Smooth muscle cell of trachea (primary cell): ENCODE data around the gene SBSN. TPM values are rescaled to one million over a fixed set of nuclear protein-coding genes. Genes with fewer than 3 reads are reported as not detected.

Source experiments
- total RNA-seq: library from RNA; depleted of rRNA; stranded (reverse); fragments of >200 nt; gene quantifications from 2 replicates; pipeline ENCODE4 v1.2.1, GENCODE V29; 2014

Gene SBSN, protein sequence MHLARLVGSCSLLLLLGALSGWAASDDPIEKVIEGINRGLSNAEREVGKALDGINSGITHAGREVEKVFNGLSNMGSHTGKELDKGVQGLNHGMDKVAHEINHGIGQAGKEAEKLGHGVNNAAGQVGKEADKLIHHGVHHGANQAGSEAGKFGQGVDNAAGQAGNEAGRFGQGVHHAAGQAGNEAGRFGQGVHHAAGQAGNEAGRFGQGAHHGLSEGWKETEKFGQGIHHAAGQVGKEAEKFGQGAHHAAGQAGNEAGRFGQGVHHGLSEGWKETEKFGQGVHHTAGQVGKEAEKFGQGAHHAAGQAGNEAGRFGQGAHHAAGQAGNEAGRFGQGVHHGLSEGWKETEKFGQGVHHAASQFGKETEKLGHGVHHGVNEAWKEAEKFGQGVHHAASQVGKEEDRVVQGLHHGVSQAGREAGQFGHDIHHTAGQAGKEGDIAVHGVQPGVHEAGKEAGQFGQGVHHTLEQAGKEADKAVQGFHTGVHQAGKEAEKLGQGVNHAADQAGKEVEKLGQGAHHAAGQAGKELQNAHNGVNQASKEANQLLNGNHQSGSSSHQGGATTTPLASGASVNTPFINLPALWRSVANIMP
- 2.9 and 10.6 TPM in 2 replicates for total RNA-seq

DNA sequence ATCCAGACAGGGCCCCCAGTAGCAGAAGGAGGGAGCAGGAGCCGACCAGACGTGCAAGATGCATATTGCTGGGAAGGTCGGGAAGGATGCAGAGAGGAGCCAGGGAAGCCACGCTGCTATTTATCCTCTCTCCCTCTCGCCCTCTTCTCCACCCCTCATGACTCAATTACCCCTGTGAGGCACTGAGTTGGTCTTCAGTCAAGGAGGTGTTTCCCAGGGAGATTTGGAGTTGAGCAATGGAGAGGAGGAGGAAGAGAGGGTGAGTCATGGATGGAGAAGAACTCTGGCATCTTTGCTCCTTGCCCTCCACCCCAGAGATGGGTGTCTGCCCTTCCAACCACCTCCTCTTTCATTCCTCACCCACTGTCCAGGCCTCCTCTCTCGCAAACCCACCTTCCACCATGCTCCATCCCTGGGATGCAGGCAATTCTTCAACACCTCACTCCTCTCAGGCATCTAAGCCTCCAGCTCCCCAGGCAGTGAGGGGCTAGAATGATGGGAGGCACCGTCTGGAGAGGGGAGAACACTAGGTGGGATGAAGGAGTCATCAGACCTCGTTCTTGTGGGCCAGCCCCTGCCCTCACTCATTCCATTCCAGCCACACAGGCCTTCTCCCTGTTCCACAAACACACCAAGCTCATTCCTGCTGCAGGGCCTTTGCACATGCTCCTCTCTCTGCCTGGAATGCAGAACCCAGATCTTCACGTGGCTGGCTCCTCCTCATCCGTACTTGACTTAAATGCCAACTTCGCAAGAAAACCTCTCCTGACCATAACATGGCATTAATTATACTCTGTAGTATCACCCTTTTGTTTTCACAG, at the start of gene SBSN:
Gene SBSN (minus strand): TSS at position 94 of the 821 bp plus-strand sequence. CDS start 30 bp downstream, at position 64.

DNA sequence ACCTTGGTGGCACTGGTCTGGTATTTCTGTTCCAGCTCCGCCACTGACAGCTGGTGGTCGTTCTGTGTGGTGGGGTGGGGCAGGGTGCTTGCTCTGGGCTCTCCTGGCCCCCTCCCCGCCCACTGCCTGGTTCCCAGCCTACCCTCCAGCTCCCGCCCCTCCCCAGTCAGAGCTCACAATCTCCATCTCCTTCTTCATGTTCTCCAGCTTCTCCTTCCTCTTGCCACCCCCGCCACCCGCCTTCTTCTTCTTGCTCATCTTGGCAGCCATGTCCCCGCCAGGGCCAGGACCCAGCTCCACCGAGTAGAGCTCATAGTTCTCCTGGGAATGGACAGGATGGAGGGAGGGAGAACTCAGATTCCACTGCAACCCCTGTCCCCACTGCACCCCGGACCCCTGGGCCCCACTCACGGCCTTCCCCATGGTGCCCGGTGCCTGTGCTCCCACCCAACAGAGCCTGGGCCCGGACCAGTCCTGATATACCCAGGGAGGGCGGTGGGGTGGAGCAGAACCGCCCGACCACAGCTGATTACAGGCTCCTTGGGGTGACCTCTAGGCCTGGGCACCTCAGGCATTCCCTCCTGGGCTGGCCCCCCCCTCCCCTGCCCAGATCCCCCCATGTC, 35.2 kb upstream of the SBSN start, which contains the start of gene ATP4A:
Gene ATP4A (minus strand): TSS at position 452 of the 623 bp plus-strand sequence. CDS start 29 bp downstream, at position 423.

DNA sequence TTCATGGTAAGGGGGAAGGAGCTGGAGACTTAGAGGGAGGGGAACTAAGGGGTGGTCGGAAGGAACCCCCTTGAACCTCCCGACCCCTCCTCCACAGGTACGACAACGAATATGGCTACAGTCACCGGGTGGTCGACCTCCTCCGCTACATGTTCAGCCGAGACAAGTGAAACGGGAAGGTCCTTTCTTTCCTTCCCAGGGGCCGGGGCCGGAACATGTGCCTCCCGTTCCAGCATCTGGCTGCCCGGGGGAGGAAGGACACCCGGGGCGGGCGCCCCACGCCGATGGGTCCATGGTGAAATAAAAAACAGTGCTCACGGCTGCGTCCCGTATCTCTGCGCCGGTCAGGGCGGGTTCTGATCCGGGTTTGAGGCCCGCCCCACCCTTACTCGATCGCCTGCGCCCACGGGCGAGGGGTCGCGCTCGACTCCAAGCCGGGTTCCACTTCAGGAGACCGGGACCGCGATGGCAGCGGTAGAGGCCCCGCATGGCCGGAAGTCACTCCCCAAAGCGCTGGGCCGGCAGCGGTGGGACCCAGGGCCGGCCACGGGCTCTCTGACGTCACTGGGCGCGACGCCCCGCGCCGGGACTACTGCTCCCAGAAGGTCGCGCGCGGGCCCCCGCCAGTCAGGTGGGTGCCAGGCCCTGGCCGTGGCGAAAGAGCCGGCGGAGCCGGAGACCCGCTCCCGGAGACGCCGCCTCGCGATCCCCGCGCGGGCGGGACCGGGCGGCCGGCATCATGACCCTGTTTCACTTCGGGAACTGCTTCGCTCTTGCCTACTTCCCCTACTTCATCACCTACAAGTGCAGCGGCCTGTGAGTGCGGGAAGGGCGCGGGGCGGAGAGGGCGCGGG, 17.1 kb upstream of the SBSN start, which contains the start of gene TMEM147:
Gene TMEM147 (plus strand): TSS at position 626 of the 854 bp plus-strand sequence. CDS start 114 bp downstream, at position 740.

DNA sequence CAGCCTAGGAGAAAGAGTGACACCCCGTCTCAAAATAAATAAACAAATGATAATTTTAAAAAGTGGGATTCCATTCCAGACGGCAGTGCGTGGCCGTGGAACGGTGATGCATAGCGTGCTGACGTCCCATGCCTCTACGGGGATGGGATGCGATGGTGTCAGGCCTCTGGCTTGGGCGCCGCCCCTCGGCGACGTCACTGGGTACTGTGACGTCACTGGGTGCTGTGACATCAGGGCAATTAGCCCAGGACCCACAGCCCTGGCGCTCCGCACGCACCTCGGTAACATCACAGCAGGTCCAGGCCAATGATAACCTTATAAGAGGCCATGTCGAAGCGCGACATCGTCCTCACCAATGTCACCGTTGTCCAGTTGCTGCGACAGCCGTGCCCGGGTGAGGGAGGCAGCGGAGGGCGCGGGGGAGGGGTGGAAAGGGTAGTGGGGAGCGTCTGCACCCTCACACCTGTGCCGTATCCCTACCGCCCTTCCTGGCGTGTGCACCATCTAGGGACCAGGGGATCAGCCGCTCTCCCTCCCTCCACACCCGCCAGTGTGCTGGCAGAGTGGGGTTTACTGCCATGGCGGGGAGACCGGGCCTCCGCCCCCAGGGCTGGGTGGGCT, 5.2 kb upstream of the SBSN start, which contains the start of gene GAPDHS:
Gene GAPDHS (plus strand): TSS at position 256 of the 621 bp plus-strand sequence. CDS start 72 bp downstream, at position 328.

DNA sequence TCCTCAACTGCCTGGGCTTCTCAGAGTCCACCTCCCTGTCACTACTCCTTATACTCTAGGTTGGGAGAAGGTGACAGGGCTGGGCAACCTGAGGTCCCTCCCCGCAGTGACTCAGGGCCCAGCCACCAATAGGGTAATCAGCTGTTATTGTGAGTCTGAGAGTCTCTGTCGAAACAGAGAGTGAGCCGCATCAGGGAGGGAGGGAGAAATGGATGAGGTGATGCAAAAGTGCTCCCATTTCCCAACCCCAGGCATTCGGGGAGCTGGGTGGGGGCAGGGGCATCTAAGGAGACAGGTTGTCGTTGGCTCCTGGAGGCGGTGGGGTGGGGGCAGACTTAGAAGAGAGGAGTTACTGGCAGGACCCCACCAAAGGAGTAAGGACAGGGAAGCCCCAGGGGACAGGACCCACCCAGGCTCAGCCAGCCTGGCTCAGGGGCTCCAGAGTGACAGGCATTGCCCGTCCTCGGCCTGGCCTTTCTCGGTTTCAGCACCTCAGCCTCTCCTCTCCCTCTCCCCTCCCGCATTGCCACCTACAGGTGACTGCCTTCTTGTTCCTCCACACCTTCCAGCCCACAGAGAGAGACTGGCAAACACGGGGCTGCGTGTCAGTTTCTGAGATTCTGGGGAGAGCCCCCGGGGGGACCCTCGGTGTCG, 14.4 kb downstream of the SBSN start, which contains the start of gene DMKN:
Gene DMKN (minus strand): TSS at position 22 of the 654 bp plus-strand sequence. CDS start 174 bp downstream, outside the sequence.

DNA sequence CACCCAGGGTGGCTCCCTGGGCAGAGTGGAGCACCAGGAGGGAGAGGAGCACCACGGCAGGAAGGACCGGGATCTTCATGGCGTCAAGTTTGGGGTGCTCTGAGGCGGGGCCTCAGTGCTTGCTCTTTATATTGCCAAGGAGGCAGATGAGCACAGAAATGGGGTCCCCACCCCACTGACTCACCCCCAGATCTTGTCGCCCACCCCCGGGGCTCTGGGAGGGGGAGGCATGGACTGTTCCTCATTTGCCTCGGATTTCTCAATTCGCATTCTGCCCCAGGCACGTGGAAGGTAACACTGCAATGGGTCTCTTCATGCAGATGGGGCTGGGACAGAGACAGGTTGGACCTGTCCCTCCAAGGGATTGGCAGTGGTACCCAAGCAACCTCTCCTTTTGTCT, 37.7 kb downstream of the SBSN start, which contains the start of gene KRTDAP:
Gene KRTDAP (minus strand): TSS at position 101 of the 400 bp plus-strand sequence. CDS start 22 bp downstream, at position 79.

Other genes starting within 250 kb of the SBSN start
- under 0.01 and 0.15 TPM in 2 replicates for gene HAMP, start 245.8 kb downstream of the SBSN start, total RNA-seq
- gene MAG, start 236.2 kb downstream of the SBSN start, total RNA-seq: not detected in 2 replicates
- gene CD22, start 199.1 kb downstream of the SBSN start, total RNA-seq: not detected in 2 replicates
- gene FFAR1, start 180.4 kb downstream of the SBSN start, total RNA-seq: not detected in 2 replicates
- gene FFAR3, start 169.9 kb downstream of the SBSN start, total RNA-seq: not detected in 2 replicates
- not detected in 2 replicates for gene GPR42, start 157.2 kb downstream of the SBSN start, total RNA-seq
- gene FFAR2, start 80.1 kb downstream of the SBSN start, total RNA-seq: not detected in 2 replicates
- not detected in 2 replicates for gene KRTDAP, start 37.8 kb downstream of the SBSN start, total RNA-seq
- gene DMKN, start 14.7 kb downstream of the SBSN start, total RNA-seq: 6.4 and 13.6 TPM in 2 replicates
- 0.17 TPM in 1 of 2 replicates, not detected in the other for gene GAPDHS, start 5.1 kb upstream of the SBSN start, total RNA-seq
- 56.6 and 103 TPM in 2 replicates for gene TMEM147, start 17.3 kb upstream of the SBSN start, total RNA-seq
- gene ATP4A, start 35.3 kb upstream of the SBSN start, total RNA-seq: not detected in 2 replicates
- gene PMIS2, start 57.9 kb upstream of the SBSN start, total RNA-seq: not detected in 2 replicates
- gene HAUS5, start 84.4 kb upstream of the SBSN start, total RNA-seq: 6.6 and 12.2 TPM in 2 replicates
- 53.3 and 62.4 TPM in 2 replicates for gene RBM42, start 100.7 kb upstream of the SBSN start, total RNA-seq
- gene ETV2, start 113.4 kb upstream of the SBSN start, total RNA-seq: 0.17 and 0.44 TPM in 2 replicates
- 225 and 365 TPM in 2 replicates for gene COX6B1, start 120.0 kb upstream of the SBSN start, total RNA-seq
- not detected in 2 replicates for gene UPK1A, start 138.2 kb upstream of the SBSN start, total RNA-seq
- gene ZBTB32, start 176.2 kb upstream of the SBSN start, total RNA-seq: not detected in 2 replicates
- gene KMT2B, start 189.7 kb upstream of the SBSN start, total RNA-seq: 9.8 and 10.9 TPM in 2 replicates
- 0.29 and 1.2 TPM in 2 replicates for gene IGFLR1, start 214.1 kb upstream of the SBSN start, total RNA-seq
- gene U2AF1L4, start 217.1 kb upstream of the SBSN start, total RNA-seq: 4.6 and 7.3 TPM in 2 replicates
- 18.4 and 20.2 TPM in 2 replicates for gene PSENEN, start 217.3 kb upstream of the SBSN start, total RNA-seq
- 8.0 and 18.5 TPM in 2 replicates for gene LIN37, start 220.3 kb upstream of the SBSN start, total RNA-seq
- 125 and 302 TPM in 2 replicates for gene HSPB6, start 228.7 kb upstream of the SBSN start, total RNA-seq
- 6.1 and 9.9 TPM in 2 replicates for gene PROSER3, start 229.9 kb upstream of the SBSN start, total RNA-seq
- gene ARHGAP33, start 247.3 kb upstream of the SBSN start, total RNA-seq: 5.6 and 10.0 TPM in 2 replicates